GM21423 (cell line): Measurements from ENCODE around the gene PREX1.

Source experiments
- ATAC-seq: cut with Tn5 transposase; IDR thresholded peaks from one replicate; pipeline ENCODE4 v1.9.1; 2021; ENCODE audit warnings: mild to moderate bottlenecking, moderate library complexity; ENCODE audit not compliant: unreplicated experiment

Gene PREX1

GRCh38 chr20:48705240-48706115 lies 122.3 kb downstream of the PREX1 start:
- ATAC-seq: no peak

- no peak for ATAC-seq
Measured at GRCh38 chr20:48704761-48705160, 123.0 kb downstream of the PREX1 start.

GRCh38 chr20:48703511-48704219 lies 124.1 kb downstream of the PREX1 start:
- no peak for ATAC-seq

GRCh38 chr20:48703107-48703506 lies 124.7 kb downstream of the PREX1 start:
- ATAC-seq: no peak

DNA sequence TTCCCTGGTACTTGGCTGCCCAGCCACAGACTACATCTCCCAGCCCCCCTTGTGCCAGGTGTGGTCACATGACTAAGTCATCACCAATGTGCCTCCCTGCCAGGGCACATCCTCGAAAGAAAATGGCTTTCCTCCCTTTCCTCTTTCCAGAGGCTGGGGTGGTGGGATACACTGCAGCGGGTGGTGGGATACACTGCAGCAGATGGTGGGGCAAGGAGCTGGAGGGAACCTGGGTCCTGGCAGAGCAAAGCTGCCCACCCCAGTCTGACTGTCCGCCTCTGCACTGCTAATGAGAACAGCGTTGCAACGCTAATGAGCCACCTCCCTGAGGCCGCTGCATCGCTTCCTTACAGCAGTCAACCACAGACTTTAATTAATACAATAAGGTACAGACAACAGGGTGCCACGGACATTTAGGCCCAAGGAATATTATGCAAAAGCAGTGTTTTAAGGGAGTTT lies 125.3 kb downstream of the PREX1 start:
- ATAC-seq: no peak

- ATAC-seq: no peak
Measured at GRCh38 chr20:48701702-48702101, 126.1 kb downstream of the PREX1 start.

GRCh38 chr20:48698507-48699267 lies 129.1 kb downstream of the PREX1 start:
- ATAC-seq: no peak

DNA sequence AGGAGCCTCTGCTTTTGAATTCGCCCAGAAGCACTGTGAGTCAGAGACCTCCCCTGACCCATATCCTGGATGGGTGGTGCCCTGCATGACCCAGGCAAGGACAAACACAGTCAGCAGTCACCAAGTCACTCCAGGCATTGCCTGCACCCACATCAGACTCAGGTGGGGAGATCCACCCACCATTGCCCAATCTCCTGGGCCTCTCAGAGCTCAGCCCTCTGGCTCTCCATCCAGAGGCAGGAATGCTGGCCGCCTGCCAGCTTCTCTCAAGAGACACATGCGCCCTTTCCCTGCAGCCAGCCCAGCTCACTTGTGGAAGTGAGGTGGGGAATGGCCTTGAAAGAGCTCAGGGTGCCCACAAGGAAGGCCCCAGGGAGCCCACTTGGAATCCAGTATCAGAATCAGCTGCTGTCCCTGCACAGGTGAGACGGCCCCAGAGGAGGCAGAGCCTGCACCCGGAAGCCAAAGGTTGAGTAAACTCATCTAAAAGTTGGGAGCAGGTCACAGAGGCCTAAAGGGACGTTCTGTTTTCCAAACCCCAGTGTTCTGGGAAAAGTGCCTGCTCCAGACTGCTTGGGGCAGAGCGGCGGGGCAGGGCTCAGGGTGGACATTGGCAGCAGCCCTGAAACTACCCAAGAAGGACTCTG lies 129.8 kb downstream of the PREX1 start:
- no peak for ATAC-seq

GRCh38 chr20:48696671-48697070 lies 131.1 kb downstream of the PREX1 start:
- no peak for ATAC-seq

- ATAC-seq: no peak
Measured at GRCh38 chr20:48695738-48696137, 132.1 kb downstream of the PREX1 start.

GRCh38 chr20:48695255-48695654 lies 132.5 kb downstream of the PREX1 start:
- ATAC-seq: no peak

DNA sequence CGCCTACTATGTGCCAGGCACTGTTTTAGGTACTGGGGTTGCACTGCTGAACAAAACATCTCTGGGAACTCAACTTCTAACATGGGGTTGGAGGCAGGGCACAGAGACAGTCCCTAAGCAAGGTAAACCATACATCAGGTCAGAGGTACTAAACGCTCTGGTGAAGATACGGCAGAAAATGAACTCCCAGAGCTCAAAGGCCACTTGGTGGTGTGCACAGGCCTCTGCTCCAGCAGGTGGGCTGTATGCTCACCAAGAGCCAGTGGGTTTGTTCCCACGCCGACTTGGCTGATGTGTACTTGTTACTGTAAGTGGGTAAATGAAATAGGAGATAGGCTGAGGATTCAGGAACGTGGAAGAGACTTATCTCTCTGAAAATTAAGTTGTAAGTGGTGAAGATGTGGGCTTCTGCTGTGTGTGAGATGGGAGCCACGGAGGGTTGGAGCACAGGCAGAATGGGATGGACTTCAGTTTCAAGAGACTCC lies 133.4 kb downstream of the PREX1 start:
- ATAC-seq: no peak

GRCh38 chr20:48691523-48691922 lies 136.3 kb downstream of the PREX1 start:
- no peak for ATAC-seq

DNA sequence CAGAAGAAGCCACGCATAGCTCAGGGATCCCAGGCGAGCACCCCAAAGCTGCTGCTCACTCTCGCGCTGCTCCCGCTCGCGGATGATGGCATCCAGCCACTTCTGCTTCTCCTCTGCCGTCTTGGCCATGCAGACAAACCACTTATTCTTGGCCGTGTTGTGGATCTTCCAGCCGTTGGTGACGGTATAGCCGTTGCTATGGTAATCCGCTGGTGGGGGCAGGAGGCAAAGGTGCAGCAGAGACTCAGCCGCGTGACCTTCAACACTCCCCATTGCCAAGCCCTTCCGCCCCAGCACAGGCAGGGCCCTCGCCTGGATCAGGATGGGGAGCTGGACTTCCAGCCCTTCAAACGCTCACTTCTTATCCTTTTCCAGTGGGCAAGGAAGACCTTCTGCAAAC lies 136.9 kb downstream of the PREX1 start:
- no peak for ATAC-seq

GRCh38 chr20:48689874-48690571 lies 137.8 kb downstream of the PREX1 start:
- no peak for ATAC-seq

- ATAC-seq: no peak
Measured at GRCh38 chr20:48689388-48689787, 138.4 kb downstream of the PREX1 start.

DNA sequence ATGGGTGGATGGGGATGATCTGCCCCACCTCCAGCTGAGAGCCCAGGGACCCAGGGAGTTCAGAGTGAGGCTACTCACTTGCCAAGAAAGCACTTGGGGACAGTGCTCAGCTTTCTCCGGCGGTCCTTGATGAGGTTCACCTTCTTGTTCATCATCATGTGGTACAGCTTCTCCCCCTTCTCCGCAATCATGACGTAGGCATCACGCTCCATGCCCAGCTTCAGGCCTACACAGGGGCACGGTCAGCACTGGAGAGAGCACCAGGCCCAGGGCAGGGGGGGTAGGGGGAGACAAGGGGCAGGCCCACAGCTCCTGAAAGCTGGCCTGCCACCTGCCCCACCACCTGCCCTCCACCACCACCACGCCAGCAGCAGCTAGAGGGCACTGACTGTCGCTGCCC lies 139.2 kb downstream of the PREX1 start:
- ATAC-seq: no peak

- ATAC-seq: no peak
Measured at GRCh38 chr20:48687117-48687800, 140.5 kb downstream of the PREX1 start.
